HEK293 (cell line): ENCODE results near the gene GNAQ.

Experiments used
- CTCF ChIA-PET: fragments of 350-600 bp; formaldehyde crosslinking; extraction: SDS; loops from one replicate; lab custom pipeline; 2021; ENCODE audit warnings: antibody characterized with exemption; lab: Yijun Ruan, JAX
- POLR2A ChIA-PET: fragments of 300-600 bp; formaldehyde crosslinking; extraction: SDS; loops from one replicate; lab custom pipeline; 2020; ENCODE audit warnings: antibody characterized with exemption, inconsistent platforms; lab: Yijun Ruan, JAX
- H3K27ac ChIP-seq: fragments of 200-500 bp; sonication (Bioruptor generic); 2 replicates; pipeline ENCODE4 v1.5.1; 2014; ENCODE audit warnings: low read depth, low read length, control low read depth, inconsistent platforms; ENCODE audit errors: extremely low read depth
- H3K36me3 ChIP-seq, 2 experiments: fragments of 200-500 bp in 1 of 2; sonication (Bioruptor generic) in 1 of 2; 1 replicate in 1 of 2; 2 replicates in 1 of 2; pipeline ENCODE4 v1.5.1; 2014 to 2017; ENCODE audit warnings: inconsistent platforms in 2 of 2, low read length in 2 of 2; ENCODE audit not compliant: control insufficient read depth in 2 of 2, insufficient read depth in 1 of 2
- H3K4me1 ChIP-seq: fragments of 200-500 bp; sonication (Bioruptor generic); 2 replicates; pipeline ENCODE4 v1.5.1; 2014; ENCODE audit warnings: mild to moderate bottlenecking, low read length, inconsistent platforms; ENCODE audit not compliant: control insufficient read depth, insufficient read depth
- H3K4me3 ChIP-seq: 2 replicates; pipeline ENCODE4 v1.5.1; 2011; ENCODE audit warnings: low read depth, mild to moderate bottlenecking, control low read depth, low read length, moderate library complexity
- H3K9me3 ChIP-seq: fragments of 200-500 bp; sonication (Bioruptor generic); 2 replicates; pipeline ENCODE4 v1.5.1; 2014; ENCODE audit warnings: low read depth, low read length, inconsistent platforms; ENCODE audit not compliant: control insufficient read depth, insufficient read depth
- AEBP2 ChIP-seq: fragments of 450-650 bp; formaldehyde crosslinking; IDR thresholded peaks from 2 replicates; pipeline ENCODE4 v1.5.1; 2016; ENCODE audit warnings: missing biosample characterization, missing genetic modification characterization, borderline replicate concordance
- ZBTB17 ChIP-seq: fragments of 450-650 bp; formaldehyde crosslinking; IDR thresholded peaks from 2 replicates; pipeline ENCODE4 v1.5.1; 2016; ENCODE audit warnings: missing biosample characterization, missing genetic modification characterization
- ZBTB49 ChIP-seq: fragments of 450-650 bp; formaldehyde crosslinking; IDR thresholded peaks from 2 replicates; pipeline ENCODE4 v1.5.1; 2016; ENCODE audit warnings: missing biosample characterization, missing genetic modification characterization, low read depth
- ZNF16 ChIP-seq: fragments of 450-650 bp; formaldehyde crosslinking; IDR thresholded peaks from 2 replicates; pipeline ENCODE4 v1.5.1; 2016; ENCODE audit warnings: low read depth, missing biosample characterization, missing genetic modification characterization
- ZNF24 ChIP-seq: fragments of 450-650 bp; formaldehyde crosslinking; IDR thresholded peaks from 2 replicates; pipeline ENCODE4 v1.5.1; 2016; ENCODE audit warnings: missing biosample characterization, missing genetic modification characterization
- ZNF274 ChIP-seq, 2 experiments: fragments of 200-500 bp in 1 of 2; fragments of 450-650 bp in 1 of 2; sonication (Bioruptor generic) in 1 of 2; formaldehyde crosslinking in 1 of 2; IDR thresholded peaks; 2 replicates each; pipeline versions ENCODE4 v1.5.1 to v1.6.1; 2014 to 2016; ENCODE audit warnings: borderline replicate concordance in 1 of 2, inconsistent platforms in 1 of 2, low read length in 1 of 2, missing biosample characterization in 1 of 2, missing genetic modification characterization in 1 of 2
- ZNF37A ChIP-seq: fragments of 450-650 bp; IDR thresholded peaks from 2 replicates; pipeline ENCODE4 v1.5.1; 2018; ENCODE audit warnings: missing biosample characterization, missing genetic modification characterization
- ZNF391 ChIP-seq: fragments of 450-650 bp; formaldehyde crosslinking; IDR thresholded peaks from 2 replicates; pipeline ENCODE4 v1.5.1; 2016; ENCODE audit warnings: low read depth, missing biosample characterization, missing genetic modification characterization, borderline replicate concordance
- ZNF48 ChIP-seq: fragments of 450-650 bp; formaldehyde crosslinking; IDR thresholded peaks from 2 replicates; pipeline ENCODE4 v1.5.1; 2016; ENCODE audit warnings: missing biosample characterization, missing genetic modification characterization
- ZNF544 ChIP-seq: fragments of 450-650 bp; formaldehyde crosslinking; IDR thresholded peaks from 2 replicates; pipeline ENCODE4 v1.5.0; 2017; ENCODE audit warnings: missing biosample characterization, missing genetic modification characterization
- ZSCAN16 ChIP-seq: fragments of 450-650 bp; formaldehyde crosslinking; IDR thresholded peaks from 2 replicates; pipeline ENCODE4 v1.5.1; 2016; ENCODE audit warnings: missing biosample characterization, missing genetic modification characterization
- TF ChIP-seq, protein P1 (sequence below): fragments of 450-650 bp; formaldehyde crosslinking; IDR thresholded peaks from 2 replicates; pipeline ENCODE4 v1.5.1; 2017; ENCODE audit warnings: missing biosample characterization, missing genetic modification characterization
- TF ChIP-seq, protein P2 (sequence below): fragments of 450-650 bp; formaldehyde crosslinking; IDR thresholded peaks from 2 replicates; pipeline ENCODE4 v1.5.1; 2016; ENCODE audit warnings: missing biosample characterization, missing genetic modification characterization, borderline replicate concordance

Gene GNAQ

DNA sequence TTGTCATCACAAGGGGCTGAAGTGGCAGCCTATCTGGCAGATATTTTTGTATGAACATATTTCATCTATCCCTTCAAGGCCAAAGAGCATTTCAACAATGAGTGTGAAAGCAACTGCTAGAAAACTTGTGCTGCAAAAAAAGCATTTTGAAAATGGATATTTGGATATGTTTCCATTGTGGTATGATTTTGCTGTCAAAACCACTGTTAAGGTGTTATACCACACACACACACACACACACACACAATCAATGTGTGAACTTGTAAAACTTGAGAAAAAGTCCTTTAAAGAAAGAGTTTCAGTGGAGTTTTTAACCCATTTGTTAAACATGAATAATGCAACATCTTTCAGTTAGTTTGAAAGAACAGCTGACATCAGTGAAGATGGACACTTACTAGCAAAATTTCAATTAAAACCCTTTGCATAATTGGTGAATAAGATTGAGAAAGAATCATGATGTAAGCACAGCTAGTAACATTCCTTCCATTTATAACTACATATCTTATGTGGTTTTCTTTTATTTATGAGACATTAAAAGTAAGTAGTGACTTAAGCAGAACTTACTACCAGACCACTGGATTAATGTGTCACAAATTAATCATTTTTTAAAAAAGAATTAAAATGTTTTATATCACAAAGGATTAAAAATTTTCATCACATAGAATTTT lies 200.9 kb downstream of the GNAQ start (continued):
- no peak for TF ChIP-seq AEBP2 (tag by site-specific recombination)
- TF ChIP-seq, protein P1, sequence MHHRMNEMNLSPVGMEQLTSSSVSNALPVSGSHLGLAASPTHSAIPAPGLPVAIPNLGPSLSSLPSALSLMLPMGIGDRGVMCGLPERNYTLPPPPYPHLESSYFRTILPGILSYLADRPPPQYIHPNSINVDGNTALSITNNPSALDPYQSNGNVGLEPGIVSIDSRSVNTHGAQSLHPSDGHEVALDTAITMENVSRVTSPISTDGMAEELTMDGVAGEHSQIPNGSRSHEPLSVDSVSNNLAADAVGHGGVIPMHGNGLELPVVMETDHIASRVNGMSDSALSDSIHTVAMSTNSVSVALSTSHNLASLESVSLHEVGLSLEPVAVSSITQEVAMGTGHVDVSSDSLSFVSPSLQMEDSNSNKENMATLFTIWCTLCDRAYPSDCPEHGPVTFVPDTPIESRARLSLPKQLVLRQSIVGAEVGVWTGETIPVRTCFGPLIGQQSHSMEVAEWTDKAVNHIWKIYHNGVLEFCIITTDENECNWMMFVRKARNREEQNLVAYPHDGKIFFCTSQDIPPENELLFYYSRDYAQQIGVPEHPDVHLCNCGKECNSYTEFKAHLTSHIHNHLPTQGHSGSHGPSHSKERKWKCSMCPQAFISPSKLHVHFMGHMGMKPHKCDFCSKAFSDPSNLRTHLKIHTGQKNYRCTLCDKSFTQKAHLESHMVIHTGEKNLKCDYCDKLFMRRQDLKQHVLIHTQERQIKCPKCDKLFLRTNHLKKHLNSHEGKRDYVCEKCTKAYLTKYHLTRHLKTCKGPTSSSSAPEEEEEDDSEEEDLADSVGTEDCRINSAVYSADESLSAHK (tag by site-specific recombination): no peak
- TF ChIP-seq, protein P2, sequence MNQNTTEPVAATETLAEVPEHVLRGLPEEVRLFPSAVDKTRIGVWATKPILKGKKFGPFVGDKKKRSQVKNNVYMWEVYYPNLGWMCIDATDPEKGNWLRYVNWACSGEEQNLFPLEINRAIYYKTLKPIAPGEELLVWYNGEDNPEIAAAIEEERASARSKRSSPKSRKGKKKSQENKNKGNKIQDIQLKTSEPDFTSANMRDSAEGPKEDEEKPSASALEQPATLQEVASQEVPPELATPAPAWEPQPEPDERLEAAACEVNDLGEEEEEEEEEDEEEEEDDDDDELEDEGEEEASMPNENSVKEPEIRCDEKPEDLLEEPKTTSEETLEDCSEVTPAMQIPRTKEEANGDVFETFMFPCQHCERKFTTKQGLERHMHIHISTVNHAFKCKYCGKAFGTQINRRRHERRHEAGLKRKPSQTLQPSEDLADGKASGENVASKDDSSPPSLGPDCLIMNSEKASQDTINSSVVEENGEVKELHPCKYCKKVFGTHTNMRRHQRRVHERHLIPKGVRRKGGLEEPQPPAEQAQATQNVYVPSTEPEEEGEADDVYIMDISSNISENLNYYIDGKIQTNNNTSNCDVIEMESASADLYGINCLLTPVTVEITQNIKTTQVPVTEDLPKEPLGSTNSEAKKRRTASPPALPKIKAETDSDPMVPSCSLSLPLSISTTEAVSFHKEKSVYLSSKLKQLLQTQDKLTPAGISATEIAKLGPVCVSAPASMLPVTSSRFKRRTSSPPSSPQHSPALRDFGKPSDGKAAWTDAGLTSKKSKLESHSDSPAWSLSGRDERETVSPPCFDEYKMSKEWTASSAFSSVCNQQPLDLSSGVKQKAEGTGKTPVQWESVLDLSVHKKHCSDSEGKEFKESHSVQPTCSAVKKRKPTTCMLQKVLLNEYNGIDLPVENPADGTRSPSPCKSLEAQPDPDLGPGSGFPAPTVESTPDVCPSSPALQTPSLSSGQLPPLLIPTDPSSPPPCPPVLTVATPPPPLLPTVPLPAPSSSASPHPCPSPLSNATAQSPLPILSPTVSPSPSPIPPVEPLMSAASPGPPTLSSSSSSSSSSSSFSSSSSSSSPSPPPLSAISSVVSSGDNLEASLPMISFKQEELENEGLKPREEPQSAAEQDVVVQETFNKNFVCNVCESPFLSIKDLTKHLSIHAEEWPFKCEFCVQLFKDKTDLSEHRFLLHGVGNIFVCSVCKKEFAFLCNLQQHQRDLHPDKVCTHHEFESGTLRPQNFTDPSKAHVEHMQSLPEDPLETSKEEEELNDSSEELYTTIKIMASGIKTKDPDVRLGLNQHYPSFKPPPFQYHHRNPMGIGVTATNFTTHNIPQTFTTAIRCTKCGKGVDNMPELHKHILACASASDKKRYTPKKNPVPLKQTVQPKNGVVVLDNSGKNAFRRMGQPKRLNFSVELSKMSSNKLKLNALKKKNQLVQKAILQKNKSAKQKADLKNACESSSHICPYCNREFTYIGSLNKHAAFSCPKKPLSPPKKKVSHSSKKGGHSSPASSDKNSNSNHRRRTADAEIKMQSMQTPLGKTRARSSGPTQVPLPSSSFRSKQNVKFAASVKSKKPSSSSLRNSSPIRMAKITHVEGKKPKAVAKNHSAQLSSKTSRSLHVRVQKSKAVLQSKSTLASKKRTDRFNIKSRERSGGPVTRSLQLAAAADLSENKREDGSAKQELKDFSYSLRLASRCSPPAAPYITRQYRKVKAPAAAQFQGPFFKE (tag by site-specific recombination): no peak
- no peak for TF ChIP-seq ZNF37A (tag by site-specific recombination)
- TF ChIP-seq ZNF544: no peak
- TF ChIP-seq ZBTB17: no peak
- TF ChIP-seq ZNF48 (tag by site-specific recombination): no peak
- TF ChIP-seq ZBTB49: no peak

DNA sequence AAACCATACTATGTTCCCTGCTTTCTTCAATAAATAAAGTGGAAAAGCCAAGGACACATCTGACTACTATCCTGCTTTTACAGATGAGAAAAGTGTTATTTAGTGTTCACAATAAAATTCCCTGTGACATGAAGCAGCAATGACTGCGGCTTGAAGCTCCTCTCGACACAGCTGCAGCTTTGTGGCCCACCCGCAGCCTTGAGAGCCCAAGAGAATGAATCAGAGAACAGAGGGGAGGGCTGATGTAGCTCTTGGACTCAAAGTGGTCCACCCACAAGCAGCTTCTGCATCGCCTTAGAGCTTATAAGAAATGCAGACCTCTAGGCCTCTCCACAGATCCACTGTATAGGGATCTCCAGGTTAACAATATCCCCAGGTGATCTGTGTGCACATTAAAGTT lies 202.2 kb downstream of the GNAQ start:
- ChIA-PET CTCF (interaction anchor here (0.5 to 2.0 kb wide), 4 partner anchors 12 to 293 kb away, joined by 3 to 12 read pairs (median 4); no protein-coding TSS in a partner anchor), POLR2A (no interaction called here)
- no peak for TF ChIP-seq ZNF274 (IDR thresholded peaks at IDR 0.05; ENCODE audit: low read length)
- TF ChIP-seq ZNF274 (tag by site-specific recombination; IDR thresholded peaks at IDR 0.05; ENCODE audit: borderline replicate concordance): no peak
- no peak for TF ChIP-seq ZNF16 (tag by site-specific recombination)
- no peak for TF ChIP-seq ZNF24 (tag by site-specific recombination)
- no peak for TF ChIP-seq ZNF391 (tag by site-specific recombination)
- no peak for TF ChIP-seq ZSCAN16 (tag by site-specific recombination)

More for the DNA sequence above, 202.2 kb downstream of the GNAQ start:
- H3K36me3 ChIP-seq: no peaks in the 10 kb centered on the region
- no peak overlapping the region for H3K4me3 ChIP-seq
- no peak overlapping the region for H3K27ac ChIP-seq
- no peaks in the 10 kb centered on the region for H3K9me3 ChIP-seq
- H3K4me1 ChIP-seq: no peaks in the 10 kb centered on the region; the same call in 1 of the 2 replicates
